ENCODE data around the gene CNOT4.

GRCh38 chr7:135317676-135318325 lies 192.1 kb downstream of the CNOT4 start:
- TF ChIP-seq CTCF (CRISPR knock-in tag; IDR thresholded peaks at IDR 0.05) (no peak), RAD21 (CRISPR knock-in tag; IDR thresholded peaks at IDR 0.05) (no peak), NFIC (IDR thresholded peaks at IDR 0.05; ENCODE audit: low read length) (no peak), FOXK1 (CRISPR knock-in tag; IDR thresholded peaks at IDR 0.05; ENCODE audit: borderline replicate concordance, low read depth) (no peak), ZBTB7A (CRISPR knock-in tag; IDR thresholded peaks at IDR 0.05) (no peak), ZNF557 (CRISPR knock-in tag; IDR thresholded peaks at IDR 0.05) (no peak), IRF2 (CRISPR knock-in tag; IDR thresholded peaks at IDR 0.05) (no peak), NFE2L1 (CRISPR knock-in tag; IDR thresholded peaks at IDR 0.05; ENCODE audit: borderline replicate concordance) (no peak), SPEN (CRISPR knock-in tag; IDR thresholded peaks at IDR 0.05; ENCODE audit: low read depth) (no peak), DNMT3B (CRISPR knock-in tag; conservative IDR thresholded peaks at IDR 0.05) (no peak), HDAC1 (CRISPR knock-in tag; IDR thresholded peaks at IDR 0.05) (no peak), TARDBP (CRISPR knock-in tag; IDR thresholded peaks at IDR 0.05) (no peak), TBP (CRISPR knock-in tag; IDR thresholded peaks at IDR 0.05) (no peak), DDIT3 (CRISPR knock-in tag; IDR thresholded peaks at IDR 0.05) (no peak)

All from HepG2 (cell line).